ENCODE measurements around the gene LRRC32.

LRRC32 gene

GRCh38 chr11:76698321-76699043, 27.9 kb upstream of the LRRC32 start:
- DNase-seq = peak; percentile 30

GRCh38 chr11:76696756-76697155, 26.2 kb upstream of the LRRC32 start:
- DNase-seq = no peak

GRCh38 chr11:76695771-76696170, 25.2 kb upstream of the LRRC32 start:
- DNase-seq = peak; percentile 36

- DNase-seq = no peak
Measured at GRCh38 chr11:76695133-76695532, 24.6 kb upstream of the LRRC32 start.

- peak; percentile 72 for DNase-seq
Measured at GRCh38 chr11:76694664-76695063, 24.1 kb upstream of the LRRC32 start.

- no peak for DNase-seq
Measured at GRCh38 chr11:76693806-76694205, 23.3 kb upstream of the LRRC32 start.

- DNase-seq = no peak
Measured at GRCh38 chr11:76692956-76693355, 22.4 kb upstream of the LRRC32 start.

- DNase-seq = no peak
Measured at GRCh38 chr11:76691655-76692054, 21.1 kb upstream of the LRRC32 start.

- DNase-seq = peak; percentile 98
Measured at GRCh38 chr11:76690736-76691135, 20.2 kb upstream of the LRRC32 start.

GRCh38 chr11:76689313-76690260, 19.0 kb upstream of the LRRC32 start:
- peak; percentile 97 for DNase-seq

GRCh38 chr11:76688146-76688545, 17.6 kb upstream of the LRRC32 start:
- DNase-seq = no peak

GRCh38 chr11:76686261-76687079, 15.9 kb upstream of the LRRC32 start:
- DNase-seq = peak; percentile 78

- peak; percentile 56 for DNase-seq
Measured at GRCh38 chr11:76685831-76686230, 15.3 kb upstream of the LRRC32 start.

GRCh38 chr11:76685237-76685636, 14.7 kb upstream of the LRRC32 start:
- no peak for DNase-seq

GRCh38 chr11:76684516-76684915, 14.0 kb upstream of the LRRC32 start:
- DNase-seq = no peak

GRCh38 chr11:76683161-76684095, 12.9 kb upstream of the LRRC32 start:
- peak; percentile 81 for DNase-seq

GRCh38 chr11:76682684-76683083, 12.1 kb upstream of the LRRC32 start:
- DNase-seq = no peak

GRCh38 chr11:76682106-76682505, 11.6 kb upstream of the LRRC32 start:
- no peak for DNase-seq

GRCh38 chr11:76680518-76681425, 10.2 kb upstream of the LRRC32 start:
- peak; percentile 73 for DNase-seq

- DNase-seq = no peak
Measured at GRCh38 chr11:76678321-76678720, 7.8 kb upstream of the LRRC32 start.

- no peak for DNase-seq
Measured at GRCh38 chr11:76677458-76677765, 6.9 kb upstream of the LRRC32 start.
